ENCODE data around the gene OR5W2. TPM values are rescaled to one million over a fixed set of nuclear protein-coding genes. Genes with fewer than 3 reads are reported as not detected.

OR5W2 gene
- not detected for total RNA-seq
- long read RNA-seq, donor 1 = 0 reads
- long read RNA-seq, donor 2 = 0 reads

GRCh38 chr11:55914482-55914881 lies at the start of gene OR5W2:
OR5W2 (minus strand) TSS chr11:55914582; CDS start chr11:55914582, 0 bp downstream.
- TF ChIP-seq, protein P1, sequence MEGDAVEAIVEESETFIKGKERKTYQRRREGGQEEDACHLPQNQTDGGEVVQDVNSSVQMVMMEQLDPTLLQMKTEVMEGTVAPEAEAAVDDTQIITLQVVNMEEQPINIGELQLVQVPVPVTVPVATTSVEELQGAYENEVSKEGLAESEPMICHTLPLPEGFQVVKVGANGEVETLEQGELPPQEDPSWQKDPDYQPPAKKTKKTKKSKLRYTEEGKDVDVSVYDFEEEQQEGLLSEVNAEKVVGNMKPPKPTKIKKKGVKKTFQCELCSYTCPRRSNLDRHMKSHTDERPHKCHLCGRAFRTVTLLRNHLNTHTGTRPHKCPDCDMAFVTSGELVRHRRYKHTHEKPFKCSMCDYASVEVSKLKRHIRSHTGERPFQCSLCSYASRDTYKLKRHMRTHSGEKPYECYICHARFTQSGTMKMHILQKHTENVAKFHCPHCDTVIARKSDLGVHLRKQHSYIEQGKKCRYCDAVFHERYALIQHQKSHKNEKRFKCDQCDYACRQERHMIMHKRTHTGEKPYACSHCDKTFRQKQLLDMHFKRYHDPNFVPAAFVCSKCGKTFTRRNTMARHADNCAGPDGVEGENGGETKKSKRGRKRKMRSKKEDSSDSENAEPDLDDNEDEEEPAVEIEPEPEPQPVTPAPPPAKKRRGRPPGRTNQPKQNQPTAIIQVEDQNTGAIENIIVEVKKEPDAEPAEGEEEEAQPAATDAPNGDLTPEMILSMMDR (IDR thresholded peaks at IDR 0.05) = no peak
- Histone ChIP-seq H3K4me3 (no peak within 1 kb of the TSS), H3K36me3 (ENCODE audit: low read depth) (no peaks in the 10 kb centered on the region), H3K4me1 (ENCODE audit: low read depth) (no peaks in the 10 kb centered on the region), H3K9me3 (no peaks in the 10 kb centered on the region)
- intact Hi-C loops (cut with DNase I, micrococcal nuclease) = no loop called here
- DNase-seq (no peak), ATAC-seq (no peak)

GRCh38 chr11:55956521-55956920 lies 42.1 kb upstream of the OR5W2 start:
- Histone ChIP-seq H3K4me1 (ENCODE audit: low read depth) (no peaks in the 10 kb centered on the region), H3K36me3 (ENCODE audit: low read depth) (no peaks in the 10 kb centered on the region), H3K4me3 (no peak overlapping the region), H3K9me3 (no peaks in the 10 kb centered on the region)
- no peak for DNase-seq
- no peak for ATAC-seq
- intact Hi-C loops (cut with DNase I, micrococcal nuclease) = loop anchor here in 1 of 2 donors (10.0 kb wide), 1 partner anchor 52 kb away; no protein-coding TSS in a partner anchor
- TF ChIP-seq, protein P1 (IDR thresholded peaks at IDR 0.05) = no peak

DNA sequence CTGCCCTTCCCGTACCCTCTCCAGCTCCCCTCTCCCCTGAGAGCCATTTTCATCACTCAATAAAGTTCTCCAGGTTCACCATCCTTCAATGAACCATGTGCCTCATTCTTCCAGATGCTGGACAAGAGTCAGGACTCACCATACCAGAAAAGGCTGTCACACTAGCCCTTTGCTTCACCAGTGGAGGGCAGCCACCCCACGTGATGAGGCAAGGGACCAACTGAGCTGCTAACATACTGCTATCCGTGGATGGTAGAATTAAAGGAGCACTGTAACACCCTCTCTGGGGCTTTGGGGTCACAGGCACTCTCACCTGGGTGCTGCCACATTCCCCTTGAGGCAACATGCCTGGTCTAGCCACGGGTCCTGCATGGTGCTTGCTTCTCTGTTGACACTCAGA lies 34.9 kb upstream of the OR5W2 start:
- intact Hi-C loops (cut with DNase I, micrococcal nuclease) = no loop called here
- Histone ChIP-seq H3K4me1 (ENCODE audit: low read depth) (no peaks in the 10 kb centered on the region), H3K4me3 (no peak overlapping the region), H3K36me3 (ENCODE audit: low read depth) (no peaks in the 10 kb centered on the region), H3K9me3 (no peaks in the 10 kb centered on the region)
- no peak for ATAC-seq
- DNase-seq = no peak
- TF ChIP-seq, protein P1 (IDR thresholded peaks at IDR 0.05) = no peak

- ATAC-seq (no peak), DNase-seq (peak in 1 of 3 donors; percentile 42)
- Histone ChIP-seq H3K4me1 (ENCODE audit: low read depth) (no peaks in the 10 kb centered on the region), H3K36me3 (ENCODE audit: low read depth) (no peaks in the 10 kb centered on the region), H3K9me3 (no peaks in the 10 kb centered on the region), H3K4me3 (no peak overlapping the region)
- intact Hi-C loops (cut with DNase I, micrococcal nuclease) = no loop called here
- TF ChIP-seq, protein P1 (IDR thresholded peaks at IDR 0.05) = no peak
Observed at GRCh38 chr11:55942785-55943392, 28.5 kb upstream of the OR5W2 start.

DNA sequence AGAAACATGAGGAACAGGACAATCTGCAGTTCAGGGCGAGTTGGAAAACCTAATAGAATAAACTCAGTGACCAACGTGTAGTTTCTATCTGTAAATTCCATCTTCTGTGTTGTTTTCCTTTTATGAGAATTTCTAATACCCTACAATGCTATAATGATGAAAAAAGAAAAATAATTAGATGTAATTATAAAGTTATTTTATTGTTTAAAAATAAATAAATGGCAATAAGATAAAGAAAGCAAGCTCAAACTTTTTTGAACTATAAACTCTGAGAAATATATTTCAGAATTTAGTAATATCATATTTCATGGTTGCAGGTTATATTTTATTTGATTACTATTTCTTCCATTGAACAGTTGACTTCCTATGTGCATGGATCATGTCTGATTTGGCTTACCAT lies 21.9 kb upstream of the OR5W2 start, which contains the start of gene OR5I1:
Gene OR5I1 (minus strand): TSS at position 101 of the 400 bp plus-strand sequence. CDS start 0 bp downstream, at position 101.
- H3K9me3 ChIP-seq = no peaks in the 10 kb centered on the region
- no peaks in the 10 kb centered on the region for H3K4me1 ChIP-seq (ENCODE audit: low read depth)
- TF ChIP-seq, protein P1 (IDR thresholded peaks at IDR 0.05) = no peak
- no peak within 1 kb of the TSS for H3K4me3 ChIP-seq
- intact Hi-C loops (cut with DNase I, micrococcal nuclease) = no loop called here
- no peak for ATAC-seq
- no peaks in the 10 kb centered on the region for H3K36me3 ChIP-seq (ENCODE audit: low read depth)
- no peak for DNase-seq

Measured in mucosa of descending colon (tissue), 3 donors.